ENCODE data around the gene EXOC2. TPM values are rescaled to one million over a fixed set of nuclear protein-coding genes. Genes with fewer than 3 reads are reported as not detected.
A peak's percentile ranks its signal among the peaks of the same experiment; 100 is the strongest.

The EXOC2 gene
- total RNA-seq, 1 donor from 2014 or later = 13.3 TPM

DNA sequence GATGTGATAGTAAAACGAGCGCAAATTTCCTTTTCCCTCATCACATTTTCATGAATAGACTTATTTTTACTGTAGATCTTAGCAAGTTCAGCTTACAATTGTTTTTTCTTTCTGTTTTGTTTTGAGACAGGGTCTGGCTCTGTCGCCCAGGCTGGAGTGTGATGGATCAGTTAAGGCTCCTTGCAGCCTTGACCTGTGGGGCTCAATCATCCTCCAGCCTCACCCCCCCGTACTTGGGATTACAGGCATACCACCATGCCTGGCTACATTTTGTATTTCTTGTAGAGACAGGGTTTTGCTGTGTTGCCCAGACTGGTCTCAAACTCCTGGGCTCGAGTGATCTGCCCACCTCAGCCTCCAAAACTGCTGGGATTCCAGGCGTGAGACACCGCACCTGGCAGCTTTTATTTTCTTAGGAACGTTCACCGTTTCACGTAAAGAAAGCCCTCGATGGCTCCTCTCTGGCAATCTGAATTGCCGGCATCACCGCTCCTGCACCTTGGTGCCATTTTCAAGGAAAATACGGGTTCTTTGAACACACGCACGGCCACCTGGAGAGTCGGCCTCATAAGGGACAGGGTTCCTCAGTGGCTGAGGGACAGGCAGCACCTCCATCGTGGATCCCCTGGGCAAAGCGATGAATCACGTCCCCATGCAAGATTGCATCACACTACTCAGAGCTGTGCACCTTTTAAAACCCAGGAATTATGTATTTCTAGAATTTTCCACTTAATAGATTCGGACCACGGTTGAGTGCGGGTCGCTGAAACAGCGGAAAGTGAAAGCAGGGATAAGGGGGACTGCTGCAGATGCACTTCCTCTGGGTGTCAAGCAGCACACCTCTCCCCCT lies 222.7 kb downstream of the EXOC2 start:
- intact Hi-C loops (cut with DNase I) = no loop called here
- DNase-seq (ENCODE audit: missing footprints) = no peak
- no peak for ATAC-seq

DNA sequence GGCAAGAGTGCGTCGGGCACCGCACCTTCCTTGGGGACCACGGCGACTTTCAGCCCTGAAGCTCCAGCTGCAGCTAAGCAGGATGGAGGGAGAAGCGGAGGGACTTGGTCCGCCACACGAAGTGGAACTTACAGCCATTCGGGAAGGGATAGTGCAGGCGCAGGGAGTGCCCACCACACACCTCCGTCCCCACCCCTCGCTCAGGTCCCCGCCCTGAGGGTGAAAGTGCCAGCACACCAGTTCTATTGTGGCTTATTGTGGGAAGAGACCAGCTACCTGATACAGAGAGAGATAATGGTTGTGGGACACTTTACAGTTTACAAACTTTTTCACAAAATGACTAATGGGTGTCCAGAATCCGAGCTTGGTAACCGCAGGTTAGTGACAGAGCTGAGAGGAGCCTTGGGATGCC lies 225.3 kb downstream of the EXOC2 start:
- DNase-seq (ENCODE audit: missing footprints) (peak; percentile 60), ATAC-seq (no peak)
- intact Hi-C loops (cut with DNase I) = no loop called here

- DNase-seq (ENCODE audit: missing footprints) (no peak), ATAC-seq (no peak)
- intact Hi-C loops (cut with DNase I) = no loop called here
These were observed 225.8 kb downstream of the EXOC2 start for GRCh38 chr6:467111-467510.

GRCh38 chr6:466564-466963 lies 226.4 kb downstream of the EXOC2 start:
- ATAC-seq (no peak), DNase-seq (ENCODE audit: missing footprints) (no peak)
- intact Hi-C loops (cut with DNase I) = no loop called here

DNA sequence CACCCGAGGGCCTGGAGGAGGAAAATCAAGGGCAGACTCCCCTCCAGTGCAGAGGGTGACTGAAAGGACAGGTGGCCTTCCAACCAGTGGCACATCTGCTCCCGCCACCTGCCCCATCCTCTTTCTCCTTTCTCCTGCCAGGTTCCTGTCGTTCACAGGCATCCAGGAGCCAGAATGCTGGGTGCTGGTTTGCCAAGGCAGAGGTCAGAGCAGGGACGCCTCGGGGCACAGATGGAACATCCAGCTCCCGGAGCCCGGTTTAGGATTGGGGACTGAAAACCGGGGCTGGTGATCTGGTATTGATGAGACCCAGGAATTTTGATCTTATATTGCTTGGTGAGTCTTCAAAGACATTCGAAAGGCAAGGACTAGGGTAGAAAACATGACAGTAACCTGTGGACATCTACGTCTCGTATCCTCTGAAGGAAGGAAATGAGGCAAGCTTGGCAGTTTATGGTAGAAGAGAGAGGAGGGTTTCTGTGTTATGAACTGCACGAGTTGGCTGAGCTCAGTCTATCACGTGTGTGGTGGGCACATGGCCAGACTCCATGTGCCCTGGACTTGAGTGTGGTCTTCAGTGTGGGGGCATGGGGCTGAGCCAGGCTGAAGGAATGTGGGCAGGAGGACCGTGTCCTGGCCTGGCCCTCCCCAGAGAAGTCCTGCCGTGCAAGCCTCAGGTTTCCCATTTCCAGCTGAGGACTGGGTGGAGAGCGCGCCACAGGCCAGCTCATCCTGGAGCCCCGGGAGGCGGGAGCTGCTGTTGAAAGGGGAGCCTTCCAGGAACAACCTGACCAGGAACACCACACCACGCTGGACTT lies 227.2 kb downstream of the EXOC2 start:
- peak; percentile 59 for DNase-seq (ENCODE audit: missing footprints)
- no peak for ATAC-seq
- intact Hi-C loops (cut with DNase I) = no loop called here

GRCh38 chr6:456887-457286 lies 236.1 kb downstream of the EXOC2 start:
- no peak for ATAC-seq
- intact Hi-C loops (cut with DNase I) = no loop called here
- DNase-seq (ENCODE audit: missing footprints) = no peak

DNA sequence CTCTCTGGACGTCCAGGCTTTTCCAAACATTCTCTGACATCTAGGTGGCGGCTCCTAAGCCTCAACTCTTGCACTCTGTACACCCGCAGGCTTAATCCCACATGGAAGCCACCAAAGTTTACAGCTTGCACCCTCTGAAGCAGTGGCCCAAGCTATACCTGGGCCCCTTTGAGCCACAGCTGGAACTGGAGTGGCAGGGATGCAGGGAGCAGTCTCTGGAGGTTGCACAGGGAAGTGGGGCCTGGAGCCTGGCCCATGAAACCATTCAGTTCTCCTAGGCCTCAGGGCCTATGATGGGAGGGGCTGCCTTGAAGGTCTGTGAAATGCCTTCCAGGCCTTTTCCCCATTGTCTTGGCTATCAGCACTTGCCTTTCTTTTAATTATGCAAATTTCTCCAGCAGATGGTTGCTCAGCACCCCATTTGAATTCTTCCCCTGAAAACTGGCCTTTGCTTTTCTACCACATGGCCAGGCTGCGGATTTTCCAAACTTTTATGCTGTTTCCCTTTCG lies 236.5 kb downstream of the EXOC2 start:
- ATAC-seq = no peak
- intact Hi-C loops (cut with DNase I) = no loop called here
- no peak for DNase-seq (ENCODE audit: missing footprints)

GRCh38 chr6:455835-456234 lies 237.1 kb downstream of the EXOC2 start:
- no peak for DNase-seq (ENCODE audit: missing footprints)
- intact Hi-C loops (cut with DNase I) = no loop called here

GRCh38 chr6:455006-455585 lies 237.8 kb downstream of the EXOC2 start:
- intact Hi-C loops (cut with DNase I) = no loop called here
- ATAC-seq (no peak), DNase-seq (ENCODE audit: missing footprints) (no peak)

More at GRCh38 chr6:455835-456234, 237.1 kb downstream of the EXOC2 start:
- no peak for ATAC-seq

GRCh38 chr6:454148-454991 lies 238.6 kb downstream of the EXOC2 start:
- ATAC-seq (no peak), DNase-seq (ENCODE audit: missing footprints) (no peak)
- intact Hi-C loops (cut with DNase I) = no loop called here

GRCh38 chr6:453152-453551 lies 239.8 kb downstream of the EXOC2 start:
- intact Hi-C loops (cut with DNase I) = no loop called here

DNA sequence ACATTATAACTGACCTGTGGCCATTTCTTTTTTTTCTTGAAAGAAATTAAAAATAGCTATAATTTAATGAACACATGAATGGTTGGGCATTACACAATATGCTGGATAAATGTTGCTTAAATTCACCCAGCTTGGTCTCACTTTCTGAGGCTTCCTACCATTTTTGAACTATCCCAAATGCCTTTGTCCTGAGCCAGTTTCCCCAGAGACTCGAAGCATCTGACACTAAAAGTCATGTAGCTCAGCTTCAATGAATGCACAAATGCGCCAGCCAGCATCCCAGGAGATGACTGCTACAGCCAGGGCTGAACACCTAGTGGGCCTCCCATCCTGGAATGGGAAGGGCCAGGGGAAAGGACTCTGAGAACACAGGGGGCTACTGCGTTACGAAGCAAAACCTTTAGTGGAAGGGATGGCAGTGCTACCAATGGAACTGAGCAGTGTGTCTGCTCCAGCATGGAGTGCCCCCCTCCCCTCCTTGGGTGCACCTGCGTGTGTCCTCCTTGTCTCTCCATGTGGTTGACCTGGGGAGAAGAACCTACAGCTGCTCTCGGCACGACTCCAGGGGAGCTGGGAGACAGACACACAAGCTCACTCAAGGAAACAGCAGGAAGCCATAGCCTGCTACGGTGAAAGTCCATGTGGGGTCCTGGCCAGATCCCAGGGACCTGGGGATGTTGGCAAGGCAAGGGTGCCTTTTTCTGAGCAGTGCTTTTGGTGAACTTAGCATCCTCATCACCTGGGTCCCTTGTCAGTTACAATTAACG lies 240.5 kb downstream of the EXOC2 start:
- ATAC-seq (no peak), DNase-seq (ENCODE audit: missing footprints) (no peak)
- intact Hi-C loops (cut with DNase I) = no loop called here

More at GRCh38 chr6:453152-453551, 239.8 kb downstream of the EXOC2 start:
- ATAC-seq (peak; percentile 69), DNase-seq (ENCODE audit: missing footprints) (no peak)

GRCh38 chr6:451847-452246 lies 241.1 kb downstream of the EXOC2 start:
- DNase-seq (ENCODE audit: missing footprints) = no peak
- intact Hi-C loops (cut with DNase I) = no loop called here
- no peak for ATAC-seq

DNA sequence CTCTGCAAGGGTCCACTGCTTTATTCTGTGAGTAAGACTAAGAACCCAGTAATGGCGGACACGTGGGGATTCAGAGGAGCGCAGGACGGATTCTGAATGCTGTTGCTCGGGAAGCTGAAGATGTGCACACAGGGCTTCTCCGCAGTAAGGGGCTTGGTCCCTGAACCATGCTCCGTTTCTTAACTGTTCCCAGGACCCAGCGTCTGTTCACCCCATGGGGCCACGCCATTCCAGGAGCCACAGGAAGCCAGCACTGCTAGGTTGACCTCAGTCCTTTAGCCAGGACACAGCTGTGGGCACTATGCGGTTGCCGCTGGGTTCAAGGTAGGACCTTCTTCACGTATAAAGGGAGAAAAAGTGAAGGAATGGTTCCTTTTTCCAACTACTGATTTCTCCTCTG lies 241.6 kb downstream of the EXOC2 start:
- intact Hi-C loops (cut with DNase I) = no loop called here
- no peak for ATAC-seq
- no peak for DNase-seq (ENCODE audit: missing footprints)

GRCh38 chr6:449486-450419 lies 243.2 kb downstream of the EXOC2 start:
- DNase-seq (ENCODE audit: missing footprints) (no peak), ATAC-seq (no peak)
- intact Hi-C loops (cut with DNase I) = no loop called here

DNA sequence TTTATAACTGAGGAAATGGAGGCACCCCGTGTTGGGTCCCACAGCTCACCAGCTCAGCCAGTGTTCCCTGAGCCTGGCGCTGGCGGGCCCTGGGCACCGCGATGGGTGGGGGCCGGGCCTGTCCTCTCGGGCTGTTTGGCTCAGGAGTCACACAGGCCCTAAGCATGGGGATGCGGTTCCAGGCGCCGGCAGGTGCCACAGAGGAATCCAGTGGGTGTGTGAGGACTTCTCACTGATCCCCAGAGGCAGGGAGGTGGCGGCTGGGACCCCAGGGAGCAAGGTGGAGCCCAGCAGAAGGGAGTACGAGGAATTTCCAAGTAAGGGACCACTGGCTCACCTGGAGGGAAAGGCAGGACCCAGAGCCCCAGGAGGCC lies 243.9 kb downstream of the EXOC2 start:
- ATAC-seq = no peak
- DNase-seq (ENCODE audit: missing footprints) = no peak
- intact Hi-C loops (cut with DNase I) = no loop called here

Measured in Right ventricle myocardium inferior (tissue), 1 donor.